Calu3 (cell line): Measurements from ENCODE around the gene F7. TPM values are rescaled to one million over a fixed set of nuclear protein-coding genes. Genes with fewer than 3 reads are reported as not detected.

ENCODE experiments used
- BruUV-seq: library from RNA; stranded (reverse); fragments of 400-500 nt; replicated peaks from 2 replicates; lab custom pipeline; 2021; lab: Mats Ljungman, UMichigan
- CTCF ChIA-PET: fragments of 300-600 bp; sonication (Branson Sonifier 250); formaldehyde crosslinking; loops from one replicate; lab custom pipeline; 2022; ENCODE audit warnings: antibody characterized with exemption; lab: Charles Lee
- DNase-seq: peaks from one replicate; pipeline ENCODE4 v3.0.0; 2022
- H3K27ac Mint-ChIP-seq: one replicate; pipeline ENCODE4 v1.8.0; 2022; ENCODE audit warnings: mixed read lengths; ENCODE audit not compliant: unreplicated experiment
- H3K27me3 Mint-ChIP-seq: one replicate; pipeline ENCODE4 v1.8.0; 2022; ENCODE audit warnings: mixed read lengths; ENCODE audit not compliant: unreplicated experiment
- H3K36me3 Mint-ChIP-seq: one replicate; pipeline ENCODE4 v1.8.0; 2022; ENCODE audit warnings: mild to moderate bottlenecking, moderate library complexity, mixed read lengths; ENCODE audit not compliant: insufficient read depth, unreplicated experiment
- H3K4me1 Mint-ChIP-seq: one replicate; pipeline ENCODE4 v1.8.0; 2022; ENCODE audit warnings: mild to moderate bottlenecking, low read depth, mixed read lengths; ENCODE audit not compliant: unreplicated experiment
- H3K4me3 Mint-ChIP-seq: one replicate; pipeline ENCODE4 v1.8.0; 2022; ENCODE audit warnings: mild to moderate bottlenecking, low read depth, moderate library complexity, mixed read lengths; ENCODE audit not compliant: unreplicated experiment
- H3K9me3 Mint-ChIP-seq: one replicate; pipeline ENCODE4 v1.8.0; 2022; ENCODE audit warnings: low read depth, mixed read lengths; ENCODE audit not compliant: unreplicated experiment
- intact Hi-C: fragments of 100-400 bp; cut with micrococcal nuclease; formaldehyde crosslinking; loops from one replicate; pipeline ENCODE4 v1.10.0; 2022; ENCODE audit not compliant: unreplicated experiment
- total RNA-seq: library from RNA; stranded (reverse); gene quantifications from 2 replicates; pipeline ENCODE4 v1.2.3, GENCODE V29; 2022
- TF ChIP-seq, protein P1 (sequence below): fragments of 200-600 bp; IDR thresholded peaks from one replicate; pipeline ENCODE4 v1.8.0; 2022; ENCODE audit warnings: antibody characterized with exemption; ENCODE audit not compliant: unreplicated experiment

The F7 gene
- total RNA-seq, 1 experiment from 2014 or later, result not detected

DNA sequence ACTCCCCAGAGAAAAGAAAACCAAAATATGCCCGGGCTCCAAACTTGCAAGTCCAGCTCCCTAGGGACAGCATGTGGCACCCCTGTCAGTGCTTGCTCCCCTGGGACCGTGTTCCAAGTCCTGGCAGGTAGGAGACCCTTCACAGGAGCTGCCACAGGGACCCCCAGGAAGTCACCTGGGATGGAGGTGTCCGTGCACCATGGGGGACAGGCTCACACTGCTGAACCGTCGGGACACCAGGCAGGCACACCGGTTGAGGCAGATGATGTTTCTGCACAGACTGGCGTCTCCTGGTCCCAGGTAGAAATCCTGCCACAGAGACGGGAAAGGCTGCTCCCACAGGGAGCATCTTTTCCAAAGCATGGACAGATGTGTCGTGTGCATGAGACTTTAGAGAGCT lies 41.2 kb downstream of the F7 start:
- no peak for DNase-seq
- Mint-ChIP-seq H3K9me3 (no peaks in the 10 kb centered on the region), H3K4me1 (no peaks in the 10 kb centered on the region), H3K27ac (no peak overlapping the region), H3K36me3 (no peaks in the 10 kb centered on the region), H3K27me3 (peaks cover 19% of the 10 kb centered on the region), H3K4me3 (no peak overlapping the region)
- intact Hi-C loops, result no loop called here
- CTCF ChIA-PET, result no interaction called here
- BruUV-seq, result no TSS peak
- TF ChIP-seq, protein P1, sequence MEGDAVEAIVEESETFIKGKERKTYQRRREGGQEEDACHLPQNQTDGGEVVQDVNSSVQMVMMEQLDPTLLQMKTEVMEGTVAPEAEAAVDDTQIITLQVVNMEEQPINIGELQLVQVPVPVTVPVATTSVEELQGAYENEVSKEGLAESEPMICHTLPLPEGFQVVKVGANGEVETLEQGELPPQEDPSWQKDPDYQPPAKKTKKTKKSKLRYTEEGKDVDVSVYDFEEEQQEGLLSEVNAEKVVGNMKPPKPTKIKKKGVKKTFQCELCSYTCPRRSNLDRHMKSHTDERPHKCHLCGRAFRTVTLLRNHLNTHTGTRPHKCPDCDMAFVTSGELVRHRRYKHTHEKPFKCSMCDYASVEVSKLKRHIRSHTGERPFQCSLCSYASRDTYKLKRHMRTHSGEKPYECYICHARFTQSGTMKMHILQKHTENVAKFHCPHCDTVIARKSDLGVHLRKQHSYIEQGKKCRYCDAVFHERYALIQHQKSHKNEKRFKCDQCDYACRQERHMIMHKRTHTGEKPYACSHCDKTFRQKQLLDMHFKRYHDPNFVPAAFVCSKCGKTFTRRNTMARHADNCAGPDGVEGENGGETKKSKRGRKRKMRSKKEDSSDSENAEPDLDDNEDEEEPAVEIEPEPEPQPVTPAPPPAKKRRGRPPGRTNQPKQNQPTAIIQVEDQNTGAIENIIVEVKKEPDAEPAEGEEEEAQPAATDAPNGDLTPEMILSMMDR, result no peak

DNA sequence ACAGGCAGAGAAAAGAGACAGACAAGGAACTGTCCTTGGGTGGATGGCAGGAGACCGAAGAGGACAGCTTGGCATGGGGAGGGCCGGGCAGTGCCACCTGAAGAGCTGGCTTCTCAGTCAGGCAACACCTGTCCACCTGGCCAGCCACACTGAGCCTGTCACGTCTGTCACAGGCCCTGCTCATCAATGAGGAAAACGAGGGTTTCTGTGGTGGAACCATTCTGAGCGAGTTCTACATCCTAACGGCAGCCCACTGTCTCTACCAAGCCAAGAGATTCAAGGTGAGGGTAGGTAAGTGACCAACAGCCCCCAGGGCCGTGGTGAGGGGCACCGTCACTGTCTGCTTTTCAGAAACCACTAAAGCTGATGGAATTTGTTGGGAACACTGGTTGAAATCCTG lies 41.6 kb downstream of the F7 start:
- intact Hi-C loops, result no loop called here
- no peaks in the 10 kb centered on the region for H3K36me3 Mint-ChIP-seq
- H3K9me3 Mint-ChIP-seq, result no peaks in the 10 kb centered on the region
- CTCF ChIA-PET, result no interaction called here
- peaks cover 2% of the 10 kb centered on the region for H3K4me1 Mint-ChIP-seq
- DNase-seq, result no peak
- TF ChIP-seq, protein P1, result no peak
- peaks cover 24% of the 10 kb centered on the region for H3K27me3 Mint-ChIP-seq
- BruUV-seq, result no TSS peak
- no peak overlapping the region for H3K4me3 Mint-ChIP-seq
- no peak overlapping the region for H3K27ac Mint-ChIP-seq

DNA sequence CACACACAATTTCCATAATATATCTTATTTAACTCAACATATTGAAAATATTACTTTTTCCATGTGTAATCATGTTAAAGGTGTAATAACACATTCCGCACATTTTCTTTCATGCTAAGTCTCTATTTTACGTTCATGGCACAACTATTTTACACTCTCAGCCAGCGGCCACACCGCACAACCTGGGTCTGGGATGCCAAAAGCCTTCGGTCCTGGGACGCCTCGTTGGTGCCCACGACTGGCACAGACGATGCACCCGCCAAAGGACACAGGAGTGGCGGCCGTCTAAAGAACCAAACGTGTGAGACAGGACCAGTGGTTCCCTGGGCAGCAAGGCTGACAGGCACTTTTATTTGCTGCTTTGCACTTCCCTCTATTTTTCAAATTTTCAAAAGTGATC lies 42.8 kb downstream of the F7 start:
- intact Hi-C loops, result no loop called here
- Mint-ChIP-seq H3K36me3 (peaks cover 9% of the 10 kb centered on the region), H3K4me1 (peaks cover 11% of the 10 kb centered on the region), H3K27ac (no peak overlapping the region), H3K4me3 (no peak overlapping the region), H3K9me3 (no peaks in the 10 kb centered on the region), H3K27me3 (peaks cover 35% of the 10 kb centered on the region)
- no peak for DNase-seq
- CTCF ChIA-PET, result no interaction called here
- TF ChIP-seq, protein P1, result no peak
- BruUV-seq, result no TSS peak

DNA sequence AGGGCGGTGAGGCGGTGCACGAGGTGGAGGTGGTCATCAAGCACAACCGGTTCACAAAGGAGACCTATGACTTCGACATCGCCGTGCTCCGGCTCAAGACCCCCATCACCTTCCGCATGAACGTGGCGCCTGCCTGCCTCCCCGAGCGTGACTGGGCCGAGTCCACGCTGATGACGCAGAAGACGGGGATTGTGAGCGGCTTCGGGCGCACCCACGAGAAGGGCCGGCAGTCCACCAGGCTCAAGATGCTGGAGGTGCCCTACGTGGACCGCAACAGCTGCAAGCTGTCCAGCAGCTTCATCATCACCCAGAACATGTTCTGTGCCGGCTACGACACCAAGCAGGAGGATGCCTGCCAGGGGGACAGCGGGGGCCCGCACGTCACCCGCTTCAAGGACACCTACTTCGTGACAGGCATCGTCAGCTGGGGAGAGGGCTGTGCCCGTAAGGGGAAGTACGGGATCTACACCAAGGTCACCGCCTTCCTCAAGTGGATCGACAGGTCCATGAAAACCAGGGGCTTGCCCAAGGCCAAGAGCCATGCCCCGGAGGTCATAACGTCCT lies 43.4 kb downstream of the F7 start:
- H3K4me1 Mint-ChIP-seq, result peaks cover 11% of the 10 kb centered on the region
- TF ChIP-seq, protein P1, result no peak
- H3K27me3 Mint-ChIP-seq, result peaks cover 35% of the 10 kb centered on the region
- CTCF ChIA-PET, result no interaction called here
- intact Hi-C loops, result no loop called here
- no peak overlapping the region for H3K4me3 Mint-ChIP-seq
- no peak overlapping the region for H3K27ac Mint-ChIP-seq
- H3K36me3 Mint-ChIP-seq, result peaks cover 13% of the 10 kb centered on the region
- no peaks in the 10 kb centered on the region for H3K9me3 Mint-ChIP-seq
- no TSS peak for BruUV-seq
- DNase-seq, result no peak
